GM12892 (cell line): ENCODE measurements around the gene SAMSN1.

Source experiments
- POLR2A ChIP-seq: IDR thresholded peaks from 2 replicates; pipeline ENCODE4 v1.6.1; 2011; ENCODE audit warnings: low read depth, low read length, control low read depth
- POLR2AphosphoS5 ChIP-seq: IDR thresholded peaks from 2 replicates; pipeline ENCODE4 v1.6.1; 2011; ENCODE audit warnings: low read depth, low read length, control low read depth
- TAF1 ChIP-seq: IDR thresholded peaks from 2 replicates; pipeline ENCODE4 v1.6.1; 2011; ENCODE audit warnings: low read depth, mild to moderate bottlenecking, control low read depth, low read length, borderline replicate concordance

DNA sequence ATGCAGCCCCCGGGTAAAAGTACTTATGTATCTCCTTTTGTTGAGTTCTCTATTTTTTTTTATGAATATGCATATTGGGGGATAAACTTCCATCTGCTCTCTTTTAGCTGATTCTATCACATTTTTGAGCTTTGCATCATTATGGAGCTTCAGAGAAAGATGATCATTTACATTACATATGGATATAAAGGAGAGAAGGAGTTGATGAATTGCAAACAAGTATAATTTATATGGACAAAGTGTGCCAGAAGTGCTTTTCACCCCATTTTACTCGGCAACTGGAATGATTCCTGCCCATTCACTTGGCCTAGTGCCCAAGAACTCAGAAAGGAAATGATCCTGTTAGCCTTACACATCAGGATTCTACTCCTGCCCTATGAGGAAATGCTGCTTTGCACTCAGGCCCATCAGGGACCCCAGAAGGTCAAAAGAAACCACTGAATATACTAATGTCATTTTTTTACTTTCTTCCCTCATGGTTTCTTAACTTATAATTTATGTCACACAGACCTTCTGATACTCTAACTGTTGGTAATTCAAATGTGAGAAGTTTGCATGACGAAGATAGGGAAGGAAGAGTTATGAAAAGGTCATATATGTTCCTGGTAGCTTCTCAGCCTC is 65.6 kb downstream of the SAMSN1 start:
- TF ChIP-seq POLR2A (no peak), POLR2AphosphoS5 (no peak), TAF1 (no peak)
